Measurements from ENCODE around the gene TIA1. TPM values are rescaled to one million over a fixed set of nuclear protein-coding genes. Genes with fewer than 3 reads are reported as not detected.
"Not testable (repeated sequence)": the region's sequence is repeated elsewhere in the genome, so short reads cannot be mapped to it uniquely, and the experiment has no call there.

Gene TIA1
- polyA plus RNA-seq, 3 donors: 414 to 568 (median 538) TPM

DNA sequence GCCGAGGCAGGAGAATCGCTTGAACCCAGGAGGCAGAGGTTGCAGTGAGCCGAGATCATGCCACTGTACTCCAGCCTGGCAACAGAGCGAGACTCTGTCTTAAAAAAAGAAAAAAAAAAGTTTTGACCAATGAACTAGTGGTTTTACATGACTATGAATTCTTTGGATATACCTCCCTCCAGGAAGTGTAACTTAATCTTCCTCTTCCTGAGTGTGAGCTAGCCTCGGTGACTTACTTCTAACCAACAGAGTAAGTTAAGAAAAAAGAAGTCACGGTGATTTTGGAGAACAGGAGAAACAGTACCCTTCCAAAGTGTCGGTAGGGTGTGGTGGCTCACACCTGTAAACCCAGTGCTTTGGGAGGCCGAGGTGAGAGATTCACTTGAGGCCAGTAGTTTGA lies 7.1 kb downstream of the TIA1 start:
- DNase-seq: no peak

DNA sequence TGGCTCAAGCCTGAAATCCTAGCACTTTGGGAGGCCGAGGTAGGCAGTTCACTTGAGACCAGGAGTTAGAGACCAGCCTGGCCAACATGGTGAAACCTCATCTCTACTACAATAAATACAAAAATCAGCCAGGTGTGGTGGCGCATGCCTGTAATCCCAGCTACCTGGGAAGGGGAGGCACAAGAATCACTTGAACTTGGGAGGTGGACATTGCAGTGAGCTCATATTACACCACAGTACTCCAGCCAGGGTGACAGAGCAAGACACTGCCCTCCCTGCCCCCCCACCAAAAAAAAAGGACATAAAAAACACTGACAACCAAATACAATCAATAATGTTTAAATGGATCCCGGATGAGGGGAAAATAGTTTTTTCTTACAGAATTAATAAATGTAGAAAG lies 7.8 kb downstream of the TIA1 start:
- no peak for DNase-seq

GRCh38 chr2:70233926-70234325 lies 14.5 kb downstream of the TIA1 start:
- no peak for DNase-seq

DNA sequence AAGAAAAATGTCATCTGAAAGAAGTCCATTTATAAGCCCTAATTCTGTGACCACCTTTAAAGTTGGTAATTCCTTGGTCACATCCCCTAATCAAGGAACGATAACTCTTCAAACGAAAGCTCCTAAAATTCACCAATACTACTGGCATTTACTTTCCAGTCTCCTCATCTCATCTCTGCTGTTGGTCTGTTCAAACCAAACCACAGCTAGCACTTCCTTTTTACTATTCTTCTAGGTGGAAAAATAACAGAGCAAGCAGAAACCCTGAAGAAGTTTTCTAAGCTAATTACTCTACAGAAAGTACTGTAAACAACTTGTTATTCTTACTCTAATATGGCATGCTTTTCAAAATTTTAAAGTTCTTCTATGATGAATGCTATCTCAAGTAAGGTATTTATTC lies 21.6 kb downstream of the TIA1 start:
- no peak for DNase-seq

DNA sequence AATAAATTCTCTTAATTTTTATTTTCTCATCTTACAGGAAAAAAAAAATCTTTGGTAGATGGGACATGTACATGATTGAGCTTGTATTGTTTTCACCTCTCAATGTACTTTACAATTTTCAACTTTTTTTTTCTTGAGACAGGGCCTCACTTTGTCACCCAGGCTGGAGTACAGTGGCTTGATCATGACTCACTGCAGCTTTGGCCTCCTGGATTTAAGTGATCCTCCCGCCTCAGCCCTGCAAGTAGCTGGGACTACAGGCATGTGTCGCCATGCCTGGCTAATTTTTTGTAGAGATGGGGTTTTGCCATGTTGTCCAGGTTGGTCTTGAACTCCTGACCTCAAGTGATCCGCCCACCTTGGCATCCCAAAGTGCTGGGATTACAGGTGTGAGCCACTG lies 25.1 kb downstream of the TIA1 start:
- DNase-seq: not testable (repeated sequence)

GRCh38 chr2:70214953-70215549 lies 33.4 kb downstream of the TIA1 start:
- no peak for DNase-seq

- no peak for DNase-seq
These were observed 34.1 kb downstream of the TIA1 start for GRCh38 chr2:70214365-70214764.

- DNase-seq: no peak
These were observed 36.0 kb downstream of the TIA1 start for GRCh38 chr2:70212298-70212932.

DNA sequence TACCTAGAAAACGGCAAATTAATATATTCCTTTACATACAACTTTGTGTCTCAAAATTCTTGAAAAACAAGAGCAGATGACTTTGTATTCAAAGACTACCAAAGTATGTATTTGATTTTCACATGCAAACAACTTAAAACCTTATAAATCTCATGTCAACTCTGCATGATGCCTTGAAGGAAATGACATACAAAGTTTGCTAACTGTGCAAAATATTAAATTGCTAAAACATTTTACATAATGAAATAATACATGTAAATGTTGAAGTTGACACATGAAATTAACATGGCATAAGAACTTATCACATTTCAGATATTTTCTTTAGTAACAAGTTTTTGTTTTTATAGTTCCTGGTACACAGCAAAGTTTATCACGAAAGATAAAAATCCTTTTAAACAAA lies 36.8 kb downstream of the TIA1 start:
- DNase-seq: no peak

DNA sequence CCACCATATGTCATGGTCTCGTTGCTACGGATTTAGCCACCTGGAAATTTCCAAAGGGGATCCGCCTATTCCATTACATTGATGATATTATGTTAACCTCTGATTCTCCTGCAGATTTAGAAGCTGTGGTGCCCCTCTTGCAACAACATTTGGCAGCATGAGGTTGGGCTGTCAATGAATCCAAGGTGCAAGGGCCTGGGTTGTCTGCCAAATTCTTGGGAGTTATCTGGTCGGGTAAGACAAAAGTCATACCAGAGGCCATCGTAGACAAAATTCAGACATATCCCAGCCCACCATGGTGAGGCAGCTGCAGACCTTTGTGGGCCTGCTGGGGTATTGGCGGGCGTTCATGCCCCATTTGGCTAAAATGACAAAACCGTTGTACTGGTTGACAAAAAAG lies 44.0 kb downstream of the TIA1 start:
- DNase-seq: no peak

- DNase-seq: no peak
These were observed 45.3 kb downstream of the TIA1 start for GRCh38 chr2:70203086-70203485.

DNA sequence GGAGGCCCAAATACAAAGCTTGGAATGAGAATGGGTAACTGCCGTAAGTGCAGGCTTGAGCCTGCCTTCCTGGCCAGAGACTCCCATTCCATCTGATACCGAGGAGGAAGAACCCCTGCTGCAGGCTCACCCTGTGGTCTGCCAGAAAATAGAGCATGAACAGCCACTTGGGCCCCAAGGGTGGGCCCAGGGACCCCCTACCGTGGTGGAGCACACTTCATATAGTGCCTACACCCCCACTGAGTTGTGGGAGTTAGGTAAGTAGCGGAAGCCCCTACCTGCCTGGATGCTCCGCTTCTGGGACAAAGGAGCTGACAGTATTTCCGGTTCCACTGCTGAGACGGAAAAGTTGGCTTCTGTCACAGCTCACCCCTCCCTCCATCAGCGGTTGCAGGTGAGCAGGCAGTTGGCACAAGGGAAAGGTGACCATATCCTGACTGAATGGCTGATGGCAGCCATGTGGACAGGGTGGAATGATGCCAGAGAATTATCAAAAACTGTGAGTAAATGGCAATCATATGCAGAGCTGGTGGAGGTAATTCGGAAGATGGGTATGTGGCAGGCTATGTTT lies 46.1 kb downstream of the TIA1 start:
- DNase-seq: no peak

GRCh38 chr2:70201831-70202230 lies 46.6 kb downstream of the TIA1 start:
- DNase-seq: no peak

GRCh38 chr2:70201225-70201768 lies 47.1 kb downstream of the TIA1 start:
- DNase-seq: no peak

GRCh38 chr2:70199320-70199864 lies 49.0 kb downstream of the TIA1 start:
- DNase-seq: no peak

DNA sequence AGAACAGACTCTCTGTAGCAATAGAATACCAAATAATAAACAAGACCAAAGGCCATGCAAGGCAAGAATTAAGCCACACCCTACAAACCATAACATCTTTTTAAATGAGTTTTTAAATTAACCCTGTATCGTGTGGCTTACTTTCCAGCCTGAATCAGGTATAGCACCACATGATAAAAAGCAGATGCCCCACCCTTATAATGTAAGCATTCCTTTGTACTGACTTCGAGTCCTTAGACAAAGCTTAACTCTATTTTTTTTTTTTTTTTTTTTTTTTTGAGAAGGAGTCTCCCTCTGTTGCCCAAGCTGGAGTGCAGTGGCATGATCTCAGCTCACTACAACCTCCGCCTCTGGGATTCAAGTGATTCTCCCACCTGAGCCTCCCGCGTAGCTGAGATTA lies 55.9 kb downstream of the TIA1 start:
- no peak for DNase-seq

DNA sequence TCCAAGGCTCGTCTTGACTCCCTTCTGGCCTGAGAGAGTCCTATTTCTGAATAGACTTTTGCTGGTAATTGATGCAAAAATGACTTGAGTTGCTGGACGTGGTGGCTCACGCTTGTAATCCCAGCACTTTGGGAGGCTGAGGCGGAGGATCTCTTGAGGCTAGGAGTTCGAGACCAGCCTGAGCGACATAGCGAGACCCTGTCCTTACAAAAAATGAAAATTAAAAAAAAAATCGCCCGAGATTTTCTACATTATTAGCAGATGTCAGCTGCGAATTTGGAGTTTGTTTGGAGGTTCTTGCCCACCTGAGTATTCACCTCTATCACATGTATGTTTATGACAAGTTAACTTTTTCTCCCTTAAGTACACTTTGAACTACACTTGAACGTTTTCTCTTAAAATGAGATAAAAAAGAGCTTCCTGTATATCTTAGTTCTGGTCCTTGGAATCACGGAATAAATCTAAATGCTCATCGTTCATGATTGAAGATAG lies 57.1 kb downstream of the TIA1 start:
- no peak for DNase-seq

GRCh38 chr2:70190418-70191243 lies 57.8 kb downstream of the TIA1 start, which contains the start of gene C2orf42:
Gene C2orf42, minus strand, starts transcription at chr2:70191019. Its CDS starts 9,034 bp downstream, at chr2:70181985.
- peak; percentile 97 for DNase-seq

- DNase-seq: no peak
These were observed 60.0 kb downstream of the TIA1 start for GRCh38 chr2:70188460-70188859.

GRCh38 chr2:70187170-70187569 lies 61.3 kb downstream of the TIA1 start:
- DNase-seq: not testable (repeated sequence)

GRCh38 chr2:70182689-70183088 lies 65.7 kb downstream of the TIA1 start:
- no peak for DNase-seq
